PC-9 (cell line): ENCODE data around the gene NRG3. TPM values are rescaled to one million over a fixed set of nuclear protein-coding genes. Genes with fewer than 3 reads are reported as not detected.

Experiments used
- BruUV-seq: library from RNA; stranded (reverse); fragments of 400-500 nt; replicated peaks from 2 replicates; lab custom pipeline; 2021; lab: Mats Ljungman, UMichigan
- CTCF ChIA-PET: fragments of 300-600 bp; sonication (Branson Sonifier 250); formaldehyde crosslinking; loops from one replicate; lab custom pipeline; 2022; ENCODE audit warnings: antibody characterized with exemption; lab: Charles Lee
- POLR2A ChIA-PET: fragments of 300-600 bp; sonication (Branson Sonifier 250); formaldehyde crosslinking; loops from one replicate; lab custom pipeline; 2022; ENCODE audit warnings: antibody characterized with exemption; ENCODE audit not compliant: unreplicated experiment; lab: Charles Lee
- DNase-seq, 2 experiments: peaks; one replicate each; pipeline versions ENCODE4 v3.0.0 to v3.0.0-alpha.2; 2015 to 2022; ENCODE audit warnings: mixed read lengths in 1 of 2
- H2AFZ ChIP-seq: fragments of 200-600 bp; sonication (generic); 2 replicates; pipeline ENCODE4 v1.8.1; 2017; ENCODE audit warnings: antibody characterized with exemption
- H3F3A ChIP-seq: fragments of 200-600 bp; sonication (generic); 2 replicates; pipeline ENCODE4 v1.8.1; 2017; ENCODE audit warnings: antibody characterized with exemption, mild to moderate bottlenecking, low read depth; ENCODE audit not compliant: insufficient read depth
- H3K27ac ChIP-seq: fragments of 200-600 bp; sonication (generic); 2 replicates; pipeline ENCODE4 v1.6.1; 2016; ENCODE audit warnings: mixed run types
- H3K27me3 ChIP-seq: fragments of 200-600 bp; sonication (generic); 2 replicates; pipeline ENCODE4 v1.6.1; 2016; ENCODE audit warnings: low read depth, mixed run types; ENCODE audit not compliant: insufficient read depth
- H3K36me3 ChIP-seq: fragments of 200-600 bp; sonication (generic); 2 replicates; pipeline ENCODE4 v1.6.1; 2016; ENCODE audit warnings: low read depth, mixed run types
- H3K4me1 ChIP-seq: fragments of 200-600 bp; sonication (generic); replicated peaks from 2 replicates; pipeline ENCODE4 v1.6.1; 2016; ENCODE audit warnings: mixed run types; ENCODE audit not compliant: insufficient read depth
- H3K4me2 ChIP-seq: fragments of 200-600 bp; sonication (generic); 2 replicates; pipeline ENCODE4 v1.6.1; 2017; ENCODE audit warnings: mixed run types
- H3K4me3 ChIP-seq: fragments of 200-600 bp; sonication (generic); 2 replicates; pipeline ENCODE4 v1.6.1; 2016; ENCODE audit warnings: mixed run types
- H3K79me2 ChIP-seq: fragments of 200-600 bp; sonication (generic); 2 replicates; pipeline ENCODE4 v1.6.1; 2017; ENCODE audit warnings: low read depth, mixed run types
- H3K9me2 ChIP-seq: fragments of 200-600 bp; sonication (generic); 2 replicates; pipeline ENCODE4 v1.8.1; 2017; ENCODE audit warnings: mild to moderate bottlenecking; ENCODE audit not compliant: insufficient read depth
- H3K9me3 ChIP-seq: fragments of 200-600 bp; sonication (generic); 2 replicates; pipeline ENCODE4 v1.8.1; 2016; ENCODE audit warnings: low read depth; ENCODE audit not compliant: insufficient read depth
- H4K20me1 ChIP-seq: fragments of 200-600 bp; sonication (generic); 2 replicates; pipeline ENCODE4 v1.8.1; 2017; ENCODE audit not compliant: insufficient read depth
- CTCF ChIP-seq: fragments of 200-600 bp; sonication (generic); conservative IDR thresholded peaks from 2 replicates; pipeline ENCODE4 v1.6.1; 2017; ENCODE audit warnings: mixed run types, antibody characterized with exemption, mild to moderate bottlenecking, moderate library complexity
- EZH2 ChIP-seq: fragments of 200-600 bp; sonication (generic); IDR thresholded peaks from 2 replicates; pipeline ENCODE4 v1.8.0; 2017; ENCODE audit warnings: antibody characterized with exemption, low read depth
- intact Hi-C: fragments of 100-400 bp; cut with micrococcal nuclease; formaldehyde crosslinking; loops from one replicate; pipeline ENCODE4 v1.10.0; 2022; ENCODE audit not compliant: unreplicated experiment
- total RNA-seq: library from RNA; stranded (reverse); gene quantifications from 2 replicates; pipeline ENCODE4 v1.2.3, GENCODE V29; 2021

Gene NRG3
- total RNA-seq, 1 experiment from 2014 or later: not detected

- CTCF ChIA-PET: no interaction called here
- Histone ChIP-seq H3K4me1 (no peaks in the 10 kb centered on the region), H4K20me1 (no peaks in the 10 kb centered on the region), H3K27me3 (no peaks in the 10 kb centered on the region), H3K4me3 (no peak overlapping the region), H3K9me3 (no peaks in the 10 kb centered on the region), H3K27ac (no peak overlapping the region), H3K9me2 (no peaks in the 10 kb centered on the region), H3K36me3 (no peaks in the 10 kb centered on the region), H3F3A (no peaks in the 10 kb centered on the region), H3K4me2 (no peak overlapping the region), H3K79me2 (no peaks in the 10 kb centered on the region), H2AFZ (no peak overlapping the region)
- POLR2A ChIA-PET: no interaction called here
- intact Hi-C loops: no loop called here
- no peak for TF ChIP-seq CTCF
- DNase-seq: no peak
- BruUV-seq: no TSS peak
Observed at GRCh38 chr10:82071231-82071630, 196.2 kb downstream of the NRG3 start.

- Histone ChIP-seq H2AFZ (no peak overlapping the region), H3F3A (no peaks in the 10 kb centered on the region), H3K4me1 (no peaks in the 10 kb centered on the region), H3K4me3 (no peak overlapping the region), H3K4me2 (no peak overlapping the region), H3K27me3 (no peaks in the 10 kb centered on the region), H3K27ac (no peak overlapping the region), H3K79me2 (no peaks in the 10 kb centered on the region), H3K36me3 (no peaks in the 10 kb centered on the region), H3K9me2 (no peaks in the 10 kb centered on the region), H3K9me3 (no peaks in the 10 kb centered on the region), H4K20me1 (no peaks in the 10 kb centered on the region)
- BruUV-seq: no TSS peak
- intact Hi-C loops: no loop called here
- TF ChIP-seq EZH2 (no peak), CTCF (no peak)
- ChIA-PET POLR2A (no interaction called here), CTCF (no interaction called here)
- no peak for DNase-seq
Observed at GRCh38 chr10:82072124-82072523, 197.1 kb downstream of the NRG3 start.

- ChIA-PET POLR2A (no interaction called here), CTCF (no interaction called here)
- BruUV-seq: no TSS peak
- DNase-seq: no peak
- Histone ChIP-seq H3K4me2 (no peak overlapping the region), H3F3A (no peaks in the 10 kb centered on the region), H3K9me3 (no peaks in the 10 kb centered on the region), H3K27me3 (no peaks in the 10 kb centered on the region), H3K79me2 (no peaks in the 10 kb centered on the region), H3K4me1 (no peaks in the 10 kb centered on the region), H3K27ac (no peak overlapping the region), H3K9me2 (no peaks in the 10 kb centered on the region), H2AFZ (no peak overlapping the region), H3K36me3 (no peaks in the 10 kb centered on the region), H4K20me1 (no peaks in the 10 kb centered on the region), H3K4me3 (no peak overlapping the region)
- intact Hi-C loops: no loop called here
- TF ChIP-seq EZH2 (no peak), CTCF (no peak)
Observed at GRCh38 chr10:82075605-82076004, 200.6 kb downstream of the NRG3 start.
